Activated CD4-positive, CD25-positive, alpha-beta regulatory T cell treated with anti-CD3 and anti-CD28 coated beads, Interleukin-2, amount 50 U/mL, for 24 hours (primary cell): Measurements from ENCODE around the gene KRT38.
"Not testable (repeated sequence)": the region's sequence is repeated elsewhere in the genome, so short reads cannot be mapped to it uniquely, and the experiment has no call there.

Experiments
- ATAC-seq, 2 donors: fragments of 150-1000 bp; cut with Tn5 transposase; one replicate each; pipeline ENCODE4 v1.10.0; 2021; ENCODE audit warnings: mild to moderate bottlenecking in 1 of 2, moderate library complexity in 1 of 2

KRT38 gene

GRCh38 chr17:41420134-41420533 is 20.6 kb downstream of the KRT38 start:
- no peak for ATAC-seq

DNA sequence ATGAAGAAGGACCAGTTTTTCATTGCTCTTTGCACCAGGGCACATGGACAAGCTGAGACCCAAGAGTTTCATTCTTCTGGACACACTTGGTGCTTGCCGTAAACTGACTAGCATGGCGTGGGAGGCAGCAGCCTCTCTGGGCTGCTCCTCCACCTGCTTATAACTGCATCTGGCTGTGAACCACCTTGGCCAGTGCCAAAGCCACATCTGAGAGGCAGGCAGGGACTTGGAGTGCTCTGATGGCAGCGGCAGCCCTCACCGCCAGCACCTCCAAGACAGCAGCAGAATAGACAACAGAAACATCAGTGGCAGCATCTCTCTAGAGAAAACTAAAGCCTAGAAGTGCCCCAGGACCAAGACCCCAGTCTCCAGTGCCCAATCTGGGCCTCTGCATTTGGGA is 21.1 kb downstream of the KRT38 start:
- ATAC-seq = no peak

GRCh38 chr17:41418116-41418860 is 22.5 kb downstream of the KRT38 start:
- no peak for ATAC-seq

DNA sequence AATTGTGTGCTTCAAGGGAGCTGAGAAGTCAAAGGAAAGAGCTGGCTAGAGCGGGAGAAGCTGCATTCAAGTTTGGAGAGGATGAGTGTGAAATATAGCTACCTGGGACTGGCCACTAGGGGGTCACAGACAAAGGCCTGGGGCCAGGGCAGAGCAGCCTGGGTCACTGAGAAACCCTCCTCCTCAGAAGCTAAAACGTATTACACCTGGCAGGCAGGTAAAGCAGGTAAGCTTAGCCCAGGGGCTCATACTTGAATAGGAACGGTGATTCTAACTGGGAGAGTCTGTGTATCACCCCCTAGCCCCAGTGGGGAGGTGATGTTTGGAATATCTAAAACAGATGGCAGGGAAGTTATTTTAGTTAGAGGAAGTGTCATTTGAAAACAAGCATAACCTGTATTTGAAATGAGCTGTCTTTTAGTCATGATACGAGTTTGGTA is 23.2 kb downstream of the KRT38 start:
- ATAC-seq = no peak

DNA sequence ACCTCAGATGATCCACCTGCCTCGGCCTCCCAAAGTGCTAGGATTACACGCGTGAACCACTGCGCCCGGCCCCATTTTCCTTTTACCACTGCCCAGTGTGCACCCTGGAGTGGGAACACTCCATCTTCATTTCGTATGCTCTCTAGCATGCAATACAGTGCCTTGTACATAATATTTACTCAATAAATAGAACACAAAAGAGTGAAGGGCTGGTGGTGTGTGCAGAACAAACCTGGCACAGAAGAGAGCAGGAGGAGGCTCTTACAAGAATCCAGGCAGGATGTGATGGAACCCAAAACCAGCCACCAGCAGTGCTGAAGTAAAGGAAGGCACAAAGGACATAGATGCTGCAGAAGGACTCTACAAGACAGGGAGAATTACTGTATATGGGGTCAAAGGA is 23.7 kb downstream of the KRT38 start:
- no peak for ATAC-seq

DNA sequence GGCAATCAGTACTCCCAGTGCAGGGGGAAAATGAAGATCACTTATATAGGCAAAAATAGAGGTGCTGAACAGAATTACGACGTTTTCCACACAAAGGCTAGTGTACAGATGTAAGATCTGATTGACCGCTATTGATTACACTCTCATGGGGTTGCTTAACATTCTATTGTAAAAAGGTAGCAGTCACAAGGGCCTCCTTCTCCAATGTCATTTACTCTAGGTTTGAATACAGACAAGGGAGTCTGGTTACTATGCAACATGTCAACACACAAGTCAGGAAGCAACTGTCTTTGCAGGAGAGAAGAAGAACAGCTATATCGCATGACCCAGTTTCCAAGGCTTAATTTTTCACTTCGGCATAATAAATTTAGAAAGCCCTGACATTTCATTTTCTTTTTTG is 24.3 kb downstream of the KRT38 start:
- no peak for ATAC-seq

GRCh38 chr17:41415833-41416335 is 24.9 kb downstream of the KRT38 start:
- no peak for ATAC-seq

DNA sequence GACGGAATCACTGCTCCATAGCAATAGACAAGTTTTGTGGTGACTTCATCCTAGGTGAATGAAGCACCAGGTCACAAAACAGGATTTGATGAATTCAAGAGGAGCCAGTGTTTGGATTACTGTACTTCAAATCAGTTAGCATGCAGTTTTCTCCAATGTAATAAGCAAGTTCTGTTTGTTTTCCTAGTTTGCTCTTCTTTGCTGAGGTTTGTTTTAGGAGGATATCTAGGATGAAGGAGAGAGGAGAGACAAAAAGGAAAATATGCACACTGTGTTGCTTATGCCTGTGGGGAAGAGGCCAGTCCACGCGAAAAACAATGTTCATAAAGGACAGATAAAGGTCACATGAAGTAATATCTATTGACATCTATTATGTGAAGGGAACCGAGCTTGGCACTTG is 25.4 kb downstream of the KRT38 start:
- ATAC-seq = no peak

DNA sequence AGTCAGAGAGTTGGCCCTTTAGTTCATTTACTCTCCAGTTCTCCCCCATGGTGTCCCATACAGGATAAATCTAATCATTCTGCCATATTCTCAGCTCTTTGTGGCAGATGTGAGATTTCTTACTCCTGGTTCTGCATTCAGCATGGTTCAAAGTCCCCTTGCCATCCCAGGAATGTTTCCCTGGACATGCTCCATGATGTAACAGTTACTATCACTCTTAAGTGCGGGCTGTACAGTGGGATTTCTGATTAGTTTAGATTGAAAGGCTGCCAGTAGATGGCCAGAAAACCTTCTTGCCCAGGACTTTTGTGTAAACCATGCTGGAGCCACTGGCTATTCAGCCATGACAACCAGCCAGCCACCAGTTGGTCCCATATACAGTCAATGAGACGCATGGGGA is 26.8 kb downstream of the KRT38 start:
- ATAC-seq = no peak

GRCh38 chr17:41413353-41413957 is 27.3 kb downstream of the KRT38 start:
- ATAC-seq = no peak

GRCh38 chr17:41411072-41411840 is 29.5 kb downstream of the KRT38 start:
- ATAC-seq = no peak

DNA sequence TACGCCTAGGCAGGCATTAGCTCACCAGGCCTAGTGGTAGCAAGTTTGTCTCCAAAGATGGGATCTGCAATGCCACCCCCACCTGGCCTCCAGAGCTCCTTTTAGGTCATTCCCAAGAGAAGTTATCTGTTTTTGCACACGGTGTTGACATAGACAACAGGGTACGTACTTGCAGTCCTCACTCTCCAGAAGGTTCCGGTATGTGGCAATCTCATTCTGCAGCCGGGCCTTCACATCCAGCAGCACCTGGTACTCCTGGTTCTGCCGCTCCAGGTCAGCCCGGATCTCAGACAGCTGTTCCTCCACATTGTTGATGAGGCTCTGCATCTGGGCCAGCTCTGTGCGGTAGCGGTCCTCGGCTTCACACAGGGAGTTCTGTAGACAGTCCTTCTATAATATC is 33.6 kb downstream of the KRT38 start:
- no peak for ATAC-seq

GRCh38 chr17:41406205-41406604 is 34.6 kb downstream of the KRT38 start:
- no peak for ATAC-seq

DNA sequence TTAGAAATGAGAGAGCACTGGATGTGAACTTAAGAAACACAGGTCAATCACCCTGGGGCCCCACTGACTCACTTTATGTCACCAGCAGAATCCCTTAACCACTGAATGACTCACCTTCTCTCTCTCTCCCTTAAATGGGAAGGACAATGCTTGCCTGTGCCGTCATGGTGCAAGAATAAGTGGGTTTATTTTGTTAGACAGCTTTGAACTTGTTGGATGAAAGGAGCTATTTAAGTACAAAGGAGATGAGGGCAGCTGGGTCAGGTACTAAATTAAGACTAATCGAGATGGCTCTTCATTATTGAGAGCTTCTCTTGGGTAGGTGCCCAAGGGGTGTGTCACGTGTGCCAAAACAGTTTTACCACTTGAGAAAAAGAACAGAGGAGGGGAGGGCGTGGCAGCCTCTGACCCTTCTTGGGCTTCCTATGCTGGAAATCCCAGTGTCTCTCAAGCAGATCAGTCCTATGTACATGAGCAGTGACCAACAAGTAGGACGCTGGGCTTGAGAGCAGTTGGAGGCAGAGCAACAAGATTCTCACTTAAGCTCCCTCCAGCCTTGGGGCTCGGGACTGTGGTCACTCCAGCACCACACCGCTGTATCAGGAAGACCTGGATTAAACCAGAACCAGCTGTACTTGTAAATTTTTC is 36.6 kb downstream of the KRT38 start:
- peak in 1 of 2 donors; percentile 89 for ATAC-seq

- peak in 1 of 2 donors; percentile 89 for ATAC-seq
Observed at GRCh38 chr17:41403404-41404023, 37.3 kb downstream of the KRT38 start.

DNA sequence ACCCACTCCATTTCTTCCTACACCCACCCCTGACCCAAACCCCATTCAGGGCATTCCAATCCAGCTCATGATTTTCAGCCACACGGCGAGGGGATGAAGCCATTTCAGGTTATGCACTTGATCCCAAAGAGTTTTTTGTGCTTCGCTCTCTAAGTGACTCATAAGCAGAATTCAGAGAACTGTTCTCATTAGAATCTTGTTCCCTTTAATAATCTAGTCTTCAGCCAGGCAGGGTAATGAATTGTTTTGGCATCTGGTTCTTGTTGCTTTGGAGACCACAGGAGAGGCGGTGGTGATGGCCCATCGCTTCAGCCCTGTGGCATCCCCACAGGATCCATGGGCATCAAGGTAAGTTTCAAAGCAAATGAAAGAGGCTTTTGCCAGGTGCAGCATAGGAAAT is 38.6 kb downstream of the KRT38 start:
- no peak for ATAC-seq

- ATAC-seq = no peak
Observed at GRCh38 chr17:41396996-41397660, 43.7 kb downstream of the KRT38 start, which contains the start of gene KRT31. TSS of gene KRT31 (minus strand) at chr17:41397608. CDS start at chr17:41397539, 69 bp downstream.

DNA sequence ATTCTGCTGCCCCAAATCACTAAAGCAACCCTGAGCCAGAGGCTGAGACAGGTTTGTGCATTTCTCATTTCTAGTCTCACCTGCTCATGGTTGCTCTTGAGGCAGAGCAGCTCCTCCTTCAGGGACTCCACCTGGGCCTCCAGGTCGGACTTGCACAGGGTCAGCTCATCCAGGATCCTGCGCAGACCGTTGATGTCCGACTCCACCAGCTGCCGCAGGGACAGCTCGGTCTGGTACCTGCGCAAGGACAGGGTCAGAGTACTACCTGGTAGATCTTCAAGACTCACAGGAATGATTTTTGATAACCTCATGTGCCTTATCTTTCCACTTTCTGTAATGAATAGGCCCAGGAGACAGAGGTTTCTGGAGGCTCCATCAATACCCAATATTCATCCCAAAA is 44.4 kb downstream of the KRT38 start:
- no peak for ATAC-seq

DNA sequence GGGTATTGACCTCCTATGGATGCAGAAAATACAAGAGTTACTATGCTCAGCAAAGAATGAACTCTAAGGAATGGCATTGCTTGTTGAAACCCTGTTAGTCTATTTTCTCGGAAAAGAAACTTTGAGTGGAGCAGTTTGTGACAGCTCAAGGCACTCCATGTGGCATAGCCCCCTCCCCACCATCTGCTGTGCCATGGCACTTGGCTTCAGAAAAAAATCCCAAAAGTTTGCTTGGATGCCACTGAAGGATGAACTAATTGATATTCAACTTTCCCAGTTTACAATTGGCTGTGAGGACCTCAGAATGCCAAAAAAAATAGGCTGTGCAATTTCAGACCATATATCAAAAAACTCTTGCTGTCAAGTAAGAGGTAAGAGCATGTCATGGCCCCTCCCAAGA is 45.2 kb downstream of the KRT38 start:
- no peak for ATAC-seq

- ATAC-seq = not testable (repeated sequence)
Observed at GRCh38 chr17:41395044-41395443, 45.7 kb downstream of the KRT38 start.

GRCh38 chr17:41394254-41394996 is 46.4 kb downstream of the KRT38 start:
- no peak for ATAC-seq
